Stimulated activated CD4-positive, alpha-beta T cell treated with anti-CD3 and anti-CD28 coated beads, Interleukin-2, amount 100 ng/mL, for 4 hours (primary cell): ENCODE data around the gene PHAX.
"Not testable (repeated sequence)": the region's sequence is repeated elsewhere in the genome, so short reads cannot be mapped to it uniquely, and the experiment has no call there.

Source experiments
- DNase-seq: peaks from one replicate; pipeline ENCODE4 v3.0.0-alpha.2; 2020; ENCODE audit warnings: low read depth

PHAX gene

DNA sequence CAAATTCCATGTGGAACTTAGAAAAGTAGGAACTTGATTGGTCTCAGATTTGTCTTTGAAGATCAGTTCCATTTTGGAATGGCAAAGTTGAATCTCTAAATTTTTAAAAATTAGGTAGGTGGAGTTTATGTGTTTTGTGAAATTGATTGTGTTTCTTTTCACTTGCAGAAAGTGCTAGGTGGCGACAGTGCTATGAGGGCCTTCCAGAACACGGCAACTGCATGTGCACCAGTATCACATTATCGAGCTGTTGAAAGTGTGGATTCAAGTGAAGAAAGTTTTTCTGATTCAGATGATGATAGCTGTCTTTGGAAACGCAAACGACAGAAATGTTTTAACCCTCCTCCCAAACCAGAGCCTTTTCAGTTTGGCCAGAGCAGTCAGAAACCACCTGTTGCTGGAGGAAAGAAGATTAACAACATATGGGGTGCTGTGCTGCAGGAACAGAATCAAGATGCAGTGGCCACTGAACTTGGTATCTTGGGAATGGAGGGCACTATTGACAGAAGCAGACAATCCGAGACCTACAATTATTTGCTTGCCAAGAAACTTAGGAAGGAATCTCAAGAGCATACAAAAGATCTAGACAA is 2.8 kb downstream of the PHAX start:
- DNase-seq: no peak

DNA sequence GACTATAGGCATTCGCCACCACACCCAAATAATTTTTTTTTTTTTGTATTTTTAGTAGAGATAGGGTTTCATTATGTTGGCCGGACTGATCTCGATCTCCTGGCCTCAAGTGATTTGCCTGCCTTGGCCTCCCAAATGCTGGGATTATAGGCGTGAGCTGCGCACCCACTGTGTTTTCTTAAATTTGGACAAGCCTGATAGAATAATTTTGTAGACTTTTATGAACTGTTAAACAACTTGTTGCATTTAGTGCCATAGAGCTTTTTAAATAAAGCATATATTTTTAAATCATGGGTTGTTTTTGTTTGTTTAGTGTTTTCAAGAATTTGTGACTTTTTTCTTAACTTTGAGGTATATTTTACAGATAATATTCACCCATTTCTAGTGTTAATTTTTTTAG is 4.8 kb downstream of the PHAX start:
- DNase-seq: no peak

DNA sequence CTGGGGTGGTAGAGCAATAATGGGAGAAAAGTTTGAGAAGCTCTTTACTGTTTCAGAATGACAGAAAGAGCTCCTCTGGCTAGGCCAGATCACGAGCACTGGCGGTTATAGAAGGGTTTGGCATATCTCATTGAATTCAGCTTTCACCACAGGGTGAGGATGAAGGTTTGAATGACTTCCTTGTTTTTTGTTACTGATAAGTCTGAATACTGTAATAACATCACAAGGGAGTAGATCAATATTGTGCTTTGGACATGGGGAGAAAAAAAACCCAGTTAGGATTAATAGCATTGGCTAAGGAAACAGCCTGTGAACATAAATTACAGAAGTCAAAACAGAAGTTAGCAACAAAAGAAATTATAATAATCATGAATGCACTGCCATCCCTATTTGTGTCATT is 9.4 kb downstream of the PHAX start:
- DNase-seq: no peak

DNA sequence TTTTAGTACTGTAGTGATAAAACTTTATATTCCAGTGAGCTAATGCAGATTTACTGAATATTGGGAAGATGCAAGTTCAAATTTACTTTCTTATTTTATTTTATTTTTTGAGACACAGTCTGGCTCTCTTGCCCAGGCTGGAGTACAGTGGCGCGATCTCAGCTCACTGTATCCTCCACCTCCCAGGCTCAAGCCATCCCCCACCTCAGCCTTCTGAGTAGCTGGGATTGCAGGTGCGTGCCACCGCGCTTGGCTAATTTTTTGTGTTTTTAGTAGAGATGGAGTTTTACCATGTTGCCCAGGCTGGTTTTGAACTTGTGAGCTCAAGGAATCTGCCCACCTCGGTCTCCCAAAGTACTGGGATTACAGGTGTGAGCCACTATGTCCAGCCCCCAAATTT is 9.9 kb downstream of the PHAX start:
- no peak for DNase-seq

DNA sequence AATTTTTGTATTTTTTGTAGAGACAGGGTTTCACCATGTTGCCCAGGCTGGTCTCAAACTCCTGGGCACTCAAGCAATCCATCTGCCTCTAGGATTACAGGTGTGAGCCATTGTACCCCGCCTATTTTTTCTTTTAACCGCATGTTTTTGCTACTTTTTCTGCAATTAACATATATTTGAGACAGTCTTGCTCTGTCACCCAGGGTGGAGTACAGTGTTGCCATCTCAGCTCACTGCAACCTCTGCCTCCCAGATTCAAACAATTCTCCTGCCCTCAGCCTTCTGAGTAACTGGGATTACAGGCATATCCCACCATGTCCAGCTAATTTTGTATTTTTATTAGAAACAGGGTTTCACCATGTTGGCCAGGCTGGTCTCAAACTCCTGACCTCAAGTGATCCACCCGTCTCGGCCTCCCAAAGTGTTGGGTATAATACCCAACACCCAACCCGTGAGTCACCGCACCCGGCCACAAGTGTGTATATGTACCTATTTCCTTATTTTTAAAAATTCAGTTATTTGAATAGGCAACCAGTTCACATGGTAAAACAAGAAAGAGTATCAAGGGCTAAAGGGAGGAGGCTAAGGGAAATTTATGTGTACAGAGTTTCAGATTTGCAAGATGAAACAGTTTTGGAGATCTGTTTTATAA is 13.3 kb downstream of the PHAX start:
- no peak for DNase-seq

DNA sequence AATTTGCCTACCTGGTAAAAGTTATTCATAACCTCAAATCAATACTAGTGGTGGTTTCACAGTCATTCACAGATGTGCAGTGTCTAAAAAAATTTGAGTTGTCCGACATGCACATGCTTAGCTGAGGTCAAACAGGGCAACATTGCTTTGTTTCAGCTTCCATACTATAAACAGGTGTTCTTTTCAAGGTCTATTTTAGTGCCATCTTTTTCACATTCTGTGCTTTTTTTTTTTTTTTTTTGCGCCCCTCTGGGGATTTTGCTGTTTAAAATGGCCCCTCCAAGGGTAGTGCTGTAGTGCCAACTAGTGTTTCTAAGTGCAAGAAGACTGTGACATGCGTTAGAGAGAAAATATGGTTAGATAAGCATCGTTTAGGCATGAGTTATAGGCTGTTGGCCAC is 14.5 kb downstream of the PHAX start:
- no peak for DNase-seq

DNA sequence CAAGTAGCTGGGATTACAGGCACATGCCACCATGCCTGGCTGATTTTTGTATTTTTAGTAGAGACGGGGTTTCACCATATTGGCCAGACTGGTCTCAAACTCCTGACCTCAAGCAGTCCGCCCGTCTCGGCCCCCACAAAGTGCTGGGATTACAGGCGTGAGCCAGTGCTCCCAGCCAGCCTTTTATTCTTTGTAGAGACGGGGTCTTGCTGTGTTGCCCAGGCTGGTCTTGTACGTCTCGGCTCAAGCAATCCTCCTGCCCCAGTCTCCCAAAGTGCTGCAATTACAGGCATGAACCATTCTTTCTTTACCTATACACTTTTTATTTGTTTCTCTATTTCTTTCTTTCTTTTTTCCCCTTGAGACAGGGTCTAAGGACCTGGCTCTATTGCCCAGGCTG is 16.9 kb downstream of the PHAX start:
- DNase-seq: not testable (repeated sequence)

DNA sequence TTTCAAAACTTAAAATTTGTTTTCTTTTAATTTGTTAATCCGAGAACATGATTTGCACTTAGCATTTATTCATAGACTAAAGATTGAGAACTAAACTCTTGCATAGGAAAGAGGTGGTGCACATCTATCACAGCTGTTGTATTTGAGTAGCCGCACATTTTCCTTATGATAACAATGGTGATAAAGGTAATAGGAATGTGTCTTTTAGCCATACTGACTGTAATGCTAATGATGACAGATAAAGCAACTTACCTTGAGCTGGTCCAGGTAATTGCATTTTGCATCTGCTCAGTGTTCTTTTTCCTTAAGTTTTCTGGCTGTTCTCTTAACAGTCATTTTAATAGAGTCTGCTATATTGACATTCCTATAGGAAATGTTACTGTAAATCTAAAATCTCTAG is 19.0 kb downstream of the PHAX start:
- DNase-seq: no peak

DNA sequence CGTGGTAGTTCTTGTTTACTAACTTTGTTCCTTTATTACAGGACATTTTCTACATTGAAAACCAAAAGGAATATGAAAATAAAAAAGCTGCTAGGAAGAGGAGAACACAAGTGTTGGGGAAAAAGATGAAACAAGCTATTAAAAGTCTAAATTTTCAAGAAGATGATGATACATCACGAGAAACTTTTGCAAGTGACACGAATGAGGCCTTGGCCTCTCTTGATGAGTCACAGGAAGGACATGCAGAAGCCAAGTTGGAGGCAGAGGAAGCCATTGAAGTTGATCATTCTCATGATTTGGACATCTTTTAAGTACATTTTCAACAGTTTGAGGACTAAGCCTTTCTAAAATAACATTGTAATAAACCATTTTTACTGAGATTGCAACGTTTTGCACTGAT is 23.8 kb downstream of the PHAX start:
- DNase-seq: no peak

DNA sequence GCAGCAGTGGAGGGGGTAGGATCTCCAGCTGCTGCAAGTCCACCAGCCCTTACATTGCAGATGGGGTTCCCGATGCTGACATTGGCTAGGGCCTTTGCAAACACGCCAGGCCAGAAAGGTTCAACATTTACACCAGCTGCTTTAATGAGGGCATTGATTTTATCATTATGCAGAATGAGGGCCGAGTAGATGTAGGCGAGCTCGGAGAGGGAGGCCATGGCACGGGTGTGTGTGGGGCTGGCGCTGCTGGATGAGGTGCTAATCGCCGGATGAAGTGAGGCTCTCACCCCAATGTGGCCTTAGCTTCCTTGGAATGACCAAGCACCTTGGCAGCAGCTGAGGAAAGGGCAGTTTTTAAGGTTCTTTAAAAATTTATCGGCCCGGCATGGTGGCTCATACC is 27.4 kb downstream of the PHAX start:
- no peak for DNase-seq

DNA sequence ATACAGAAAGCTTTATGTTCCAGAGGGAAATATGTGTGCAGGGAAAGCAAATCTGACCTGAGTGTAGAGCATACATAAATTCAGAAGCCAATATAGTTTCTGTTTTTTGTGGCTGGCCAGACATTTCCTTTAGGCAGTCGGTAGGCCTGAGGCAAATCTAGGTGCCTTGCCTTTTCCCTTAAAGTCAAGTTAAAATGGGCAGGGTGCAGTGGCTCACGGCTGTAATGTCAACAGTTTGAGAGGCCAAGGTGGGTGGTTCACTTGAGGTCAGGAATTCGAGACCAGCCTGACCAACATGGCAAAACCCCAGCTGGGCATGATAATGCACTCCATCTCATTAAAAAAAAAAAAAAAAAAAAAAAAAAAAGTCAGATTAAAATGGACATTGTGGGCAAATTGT is 31.2 kb downstream of the PHAX start:
- DNase-seq: no peak

DNA sequence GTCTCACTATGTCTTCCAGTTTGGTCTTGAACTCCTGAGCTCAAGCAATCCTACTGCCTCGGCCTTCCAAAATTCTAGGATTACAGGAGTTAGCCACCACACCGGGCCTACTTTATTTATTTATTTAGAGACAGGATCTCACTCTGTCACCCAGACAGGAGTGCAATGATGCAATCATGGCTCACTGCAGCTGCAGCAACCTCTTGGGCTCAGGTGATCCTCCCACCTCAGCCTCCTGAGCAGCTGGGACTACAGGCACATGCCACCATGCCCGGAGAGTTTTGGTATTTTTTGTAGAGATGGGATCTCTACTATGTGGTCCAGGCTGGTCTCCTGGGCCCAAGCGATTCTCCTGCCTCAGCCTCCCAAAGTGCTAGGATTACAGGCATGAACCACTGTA is 32.8 kb downstream of the PHAX start:
- DNase-seq: no peak

DNA sequence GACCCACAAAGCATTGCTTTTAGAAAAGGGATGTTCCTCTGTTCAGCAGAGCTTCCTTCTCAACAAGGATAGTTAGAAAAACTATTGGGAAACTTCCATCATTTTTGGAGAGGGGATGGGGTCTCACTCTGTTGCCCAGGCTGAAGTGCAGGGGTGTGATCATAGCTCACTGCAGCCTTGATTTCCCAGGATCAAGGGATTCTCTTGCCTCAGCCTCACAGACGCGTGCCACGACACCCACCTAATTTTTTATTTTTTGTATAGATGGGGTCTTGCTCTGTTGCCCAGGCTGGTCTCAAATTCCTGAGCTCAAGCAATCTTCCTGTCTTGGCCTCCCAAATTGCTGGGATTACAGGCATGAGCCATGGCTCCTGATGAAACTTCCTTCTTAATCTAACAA is 34.8 kb downstream of the PHAX start:
- DNase-seq: no peak

DNA sequence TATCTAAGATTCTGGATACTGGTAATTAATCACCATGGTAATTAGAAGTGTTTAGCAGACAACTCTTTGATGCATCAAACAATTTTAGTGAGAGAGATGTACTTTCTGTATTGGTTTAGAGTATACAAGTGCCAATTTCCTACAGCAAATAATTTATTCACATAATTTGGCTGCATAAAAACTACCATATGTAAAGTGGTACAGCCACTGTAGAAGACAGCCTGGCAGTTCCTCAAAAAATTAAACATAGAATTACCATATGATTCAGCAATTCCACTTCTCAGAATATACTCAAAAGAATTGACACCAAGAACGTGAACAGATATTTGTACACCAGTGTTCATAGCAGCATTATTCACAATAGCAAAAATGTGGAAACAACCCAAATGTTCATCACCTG is 36.2 kb downstream of the PHAX start:
- DNase-seq: no peak

DNA sequence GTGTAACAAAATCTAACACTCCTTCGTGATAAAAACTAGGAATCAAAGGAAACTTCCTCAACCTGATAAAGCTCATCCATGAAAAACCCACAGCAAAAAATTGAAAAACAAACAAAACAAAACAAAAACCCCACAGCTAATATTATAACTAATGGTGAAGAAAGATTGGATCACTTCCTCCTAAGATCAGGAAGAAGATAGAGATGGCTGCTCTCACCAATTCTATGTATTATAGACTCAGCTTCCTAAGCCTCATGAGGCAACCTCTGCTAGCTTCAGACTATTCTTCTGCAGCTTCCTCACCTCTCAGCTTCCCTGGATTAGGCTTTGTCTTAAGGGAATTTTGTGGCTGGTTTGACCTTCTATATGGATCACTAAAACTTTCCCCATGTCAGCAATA is 40.1 kb downstream of the PHAX start:
- DNase-seq: no peak

DNA sequence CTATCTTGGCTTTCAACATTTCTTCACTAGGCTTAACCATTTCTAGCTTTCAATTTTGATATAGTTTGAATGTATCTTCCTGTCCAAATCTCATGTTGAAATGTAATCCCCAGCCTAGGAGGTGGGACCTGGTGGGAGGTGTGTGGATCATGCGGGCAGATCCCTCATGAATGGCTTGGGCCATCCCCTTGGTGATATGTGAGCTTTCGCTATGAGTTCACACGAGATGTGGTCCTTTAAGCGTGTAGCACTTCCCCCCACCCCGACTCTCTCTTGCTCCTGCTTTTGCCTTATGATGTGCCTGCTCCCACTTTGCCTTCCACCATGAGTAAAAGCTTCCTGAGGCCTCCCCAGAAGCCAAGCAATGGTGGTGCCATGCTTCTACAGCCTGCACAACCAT is 40.6 kb downstream of the PHAX start:
- DNase-seq: no peak

DNA sequence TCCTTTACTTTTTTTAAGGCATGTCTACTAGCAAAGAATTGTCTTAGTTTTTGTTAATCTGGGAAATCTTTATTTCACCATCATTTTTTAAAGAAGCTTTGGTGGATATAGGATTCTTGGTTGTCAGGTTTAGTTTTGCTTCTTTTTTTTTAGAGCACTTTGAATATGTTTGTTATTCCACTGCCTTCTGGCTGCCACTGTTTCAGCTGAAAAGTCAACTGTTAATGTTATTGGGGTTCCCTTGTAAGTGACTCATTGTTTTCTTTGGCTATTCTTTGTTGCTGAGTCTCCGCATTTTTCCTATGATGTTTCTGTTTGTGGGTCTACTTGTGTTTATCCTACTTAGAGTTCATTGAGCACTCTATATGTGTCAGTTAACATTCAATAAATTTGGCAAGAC is 44.4 kb downstream of the PHAX start:
- DNase-seq: no peak

DNA sequence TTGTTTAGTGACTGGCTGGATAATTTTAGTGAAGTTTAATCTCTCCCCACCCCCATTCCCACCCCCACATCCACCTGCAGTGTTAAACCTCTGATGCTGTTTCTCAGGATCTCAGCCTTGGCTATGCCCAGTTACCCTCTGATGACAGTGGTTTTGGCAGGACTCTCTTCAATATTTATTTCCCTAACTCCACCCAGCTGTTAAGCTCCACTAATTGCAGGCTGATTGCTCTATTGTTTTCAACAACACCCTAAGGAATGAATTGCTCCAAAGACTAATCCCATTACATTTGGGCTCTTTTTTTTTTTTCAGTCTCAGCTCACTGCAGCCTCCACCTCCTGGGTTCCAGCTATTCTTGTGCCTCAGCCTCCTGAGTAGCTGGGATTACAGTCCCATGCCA is 46.3 kb downstream of the PHAX start:
- DNase-seq: no peak

DNA sequence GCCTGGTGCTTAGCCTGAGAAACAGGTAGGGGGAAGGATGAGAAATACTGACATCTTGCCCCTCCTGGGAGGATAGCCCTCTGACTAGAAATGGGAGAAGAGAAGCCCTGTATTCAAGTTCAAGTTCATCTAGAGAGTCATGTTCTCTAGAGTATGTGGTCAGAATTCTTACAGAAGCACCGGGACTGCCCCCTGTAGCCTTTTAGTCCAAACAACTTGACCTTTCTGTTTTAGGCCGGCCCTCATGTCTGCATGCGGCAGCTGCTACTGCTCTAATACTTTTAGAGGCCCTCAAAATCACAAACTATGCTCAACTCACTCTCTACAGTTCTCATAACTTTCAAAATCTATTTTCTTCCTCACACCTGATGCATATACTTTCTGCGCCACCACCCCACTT is 47.7 kb downstream of the PHAX start:
- DNase-seq: no peak

DNA sequence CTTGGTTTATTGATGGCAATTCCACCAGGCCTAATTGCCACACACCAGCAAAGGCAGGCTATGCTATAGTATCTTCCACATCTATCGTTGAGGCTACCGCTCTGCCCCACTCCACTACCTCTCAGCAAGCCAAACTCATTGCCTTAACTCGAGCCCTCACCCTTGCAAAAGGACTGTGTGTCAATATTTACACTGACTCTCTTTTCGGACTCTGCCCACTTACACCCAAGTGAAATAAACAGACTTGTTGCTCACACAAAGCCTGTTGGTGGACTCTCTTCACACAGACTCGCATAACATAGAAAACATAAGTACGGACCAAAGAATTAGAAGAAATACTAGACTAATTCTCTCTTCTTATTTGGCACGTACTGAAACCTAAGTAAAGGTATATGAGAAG is 48.3 kb downstream of the PHAX start:
- DNase-seq: not testable (repeated sequence)

DNA sequence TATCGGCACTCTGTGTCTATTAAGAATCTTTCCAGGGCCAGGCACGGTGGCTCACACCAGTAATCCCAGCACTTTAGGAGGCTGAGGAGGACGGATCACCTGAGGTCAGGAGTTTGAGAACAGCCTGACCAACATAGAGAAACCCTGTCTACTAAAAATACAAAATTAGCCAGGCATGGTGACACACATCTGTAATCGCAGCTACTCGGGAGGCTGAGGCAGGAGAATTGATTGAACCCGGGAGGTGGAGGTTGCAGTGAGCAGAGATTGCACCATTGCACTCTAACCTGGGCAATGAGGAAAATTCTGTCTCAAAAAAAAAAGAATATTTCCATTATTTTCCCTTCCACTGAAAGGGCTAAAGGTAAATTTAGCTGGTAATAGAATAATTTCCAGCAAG is 49.0 kb downstream of the PHAX start:
- DNase-seq: not testable (repeated sequence)

DNA sequence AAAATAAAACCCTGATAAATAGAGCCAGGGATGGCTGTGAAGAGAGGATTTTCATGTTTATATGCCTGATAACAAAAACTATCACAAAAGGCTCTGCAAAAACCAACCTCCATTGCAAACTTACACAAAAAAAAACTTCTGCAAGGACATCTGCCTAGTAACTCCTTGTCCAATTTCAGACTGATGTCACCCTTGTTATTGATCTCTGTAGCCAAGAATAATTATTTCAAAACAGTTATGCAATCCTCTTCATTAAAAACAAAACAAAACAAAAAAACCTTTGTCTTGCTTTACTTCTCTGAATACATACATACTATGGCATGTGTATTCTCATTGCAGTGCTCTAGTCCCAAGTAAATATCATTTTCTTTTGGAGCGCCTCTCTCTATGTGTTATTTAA is 49.7 kb downstream of the PHAX start:
- DNase-seq: no peak

DNA sequence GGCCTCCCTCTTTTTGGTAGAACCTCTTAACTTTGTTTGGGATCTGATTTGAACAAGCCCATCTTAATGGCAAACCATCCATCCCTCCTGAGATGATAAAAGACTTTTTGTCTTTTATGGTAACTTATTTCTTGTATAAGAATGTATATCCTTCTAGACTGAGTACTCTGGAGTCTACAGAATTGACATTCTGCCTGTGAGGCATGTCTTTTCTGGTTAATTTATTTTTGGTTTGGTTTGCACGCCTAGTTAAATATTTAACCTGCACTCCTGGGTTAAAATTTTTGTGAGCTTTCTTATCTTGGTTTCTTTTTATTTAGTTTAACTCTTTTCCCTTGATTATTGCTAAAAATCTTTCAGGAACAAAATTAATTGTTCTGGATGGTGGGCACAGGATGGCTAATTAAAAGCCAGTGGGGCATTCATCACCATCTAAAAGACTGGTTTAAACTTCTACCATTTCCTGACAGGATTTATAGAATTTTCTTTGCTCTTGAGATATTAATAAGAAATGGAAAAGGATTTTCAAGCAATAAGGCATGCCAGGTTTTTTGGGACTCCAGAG is 50.3 kb downstream of the PHAX start:
- DNase-seq: no peak

DNA sequence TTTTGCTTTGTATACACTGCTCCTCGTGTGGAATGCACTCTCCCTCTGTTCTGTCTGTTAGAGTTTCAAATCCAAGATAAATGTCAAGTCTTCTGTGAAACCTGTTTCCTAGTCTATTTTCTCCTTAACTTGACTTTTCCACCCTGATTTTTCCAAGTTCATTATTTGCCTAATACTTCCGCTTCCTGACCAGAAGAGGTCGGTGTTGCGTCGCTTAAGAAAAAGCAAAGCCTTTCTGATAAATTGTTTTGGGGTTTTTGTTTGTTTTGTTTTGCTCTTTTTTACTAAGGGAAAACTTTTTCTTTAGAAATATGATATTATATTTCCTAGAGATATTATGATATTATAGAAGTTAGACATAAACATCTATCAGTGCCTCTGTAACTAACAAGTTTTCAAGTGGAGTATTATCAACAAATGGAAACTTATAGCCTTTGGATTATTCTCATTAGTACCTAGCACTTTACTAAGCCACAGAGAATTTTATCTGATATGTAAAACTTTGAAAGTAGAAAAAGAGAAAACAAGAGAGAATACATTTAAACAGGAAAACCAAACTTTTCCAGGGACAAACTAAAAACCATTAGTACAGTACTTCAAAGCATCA is 55.8 kb downstream of the PHAX start:
- peak; percentile 6 for DNase-seq
